ENCODE data around the gene NOTCH1. TPM values are rescaled to one million over a fixed set of nuclear protein-coding genes. Genes with fewer than 3 reads are reported as not detected.

NOTCH1 gene
- total and polyA plus RNA-seq, 2 of the 13 experiments (the other 11 are each of a cell fraction or from before 2014, with no cell fraction given): 0.09 to 0.35 TPM

- Histone ChIP-seq H4K20me1 (ENCODE audit: insufficient read depth, low read length) (no peaks in the 10 kb centered on the region; the same call in 1 of the 2 replicates), H3K4me1 (ENCODE audit: insufficient read depth, low read length) (no peaks in the 10 kb centered on the region), H3K4me2 (ENCODE audit: low read depth, low read length) (no peak overlapping the region), H3K27me3 (ENCODE audit: control insufficient read depth in 1 of 2, insufficient read depth in 2 of 2, low read length in 2 of 2) (peaks cover 41 to 94% of the 10 kb centered on the region in 2 experiments), H3K27ac (ENCODE audit: extremely low read length, insufficient read depth, low read length) (no peak overlapping the region), H3K9ac (ENCODE audit: insufficient read depth, low read depth, low read length) (no peak overlapping the region), H3K36me3 (replicated peaks in 1 of 2; ENCODE audit: control insufficient read depth in 1 of 2, insufficient read depth in 2 of 2, low read length in 2 of 2) (no peaks in the 10 kb centered on the region), H2AFZ (ENCODE audit: low read length) (no peak overlapping the region), H3K9me3 (ENCODE audit: low read length) (no peaks in the 10 kb centered on the region), H3K79me2 (ENCODE audit: insufficient read depth, low read length) (no peaks in the 10 kb centered on the region), H3K4me3 (replicated peaks in 1 of 3; ENCODE audit: insufficient read depth in 1 of 3, low read depth in 2 of 3, low read length in 3 of 3) (no peak overlapping the region)
- ChIA-PET CTCF (ENCODE audit: low intra/inter-chr PET ratio, low total read pairs) (no interaction called here), POLR2A (no interaction called here)
- no peak for ATAC-seq
- in situ Hi-C loops (cut with HindIII; ENCODE audit: extremely low pct_ligation_motif_present, low pct_unique_long_range_greater_than_20kb): no loop called here
- FAIRE-seq: no peak
- BruUV-seq (replicated peaks): no TSS peak
- WGBS (ENCODE audit: low lambda C conversion rate): 23% methylated on average over 9 of the region's 21 CpGs
- no peak for DNase-seq (ENCODE audit: low spot score)
- intact Hi-C loops (cut with micrococcal nuclease; ENCODE audit: unreplicated experiment): no loop called here
- TF ChIP-seq SALL1 (CRISPR knock-in tag; IDR thresholded peaks at IDR 0.05) (no peak), RELA (CRISPR knock-in tag; IDR thresholded peaks at IDR 0.05) (no peak), MTERF4 (CRISPR knock-in tag; IDR thresholded peaks at IDR 0.05) (no peak), ZNF512B (CRISPR knock-in tag; IDR thresholded peaks at IDR 0.05; ENCODE audit: borderline replicate concordance) (no peak), KLF15 (CRISPR knock-in tag; IDR thresholded peaks at IDR 0.05; ENCODE audit: borderline replicate concordance) (no peak), ZNF550 (CRISPR knock-in tag; IDR thresholded peaks at IDR 0.05; ENCODE audit: borderline replicate concordance) (no peak), ZNF772 (CRISPR knock-in tag; IDR thresholded peaks at IDR 0.05) (no peak), ZNF407 (CRISPR knock-in tag; IDR thresholded peaks at IDR 0.05; ENCODE audit: not compliant biosample characterization) (no peak), ZNF251 (CRISPR knock-in tag; IDR thresholded peaks at IDR 0.05) (no peak), CHCHD3 (CRISPR knock-in tag; IDR thresholded peaks at IDR 0.05) (no peak)
These were observed 43.0 kb upstream of the NOTCH1 start for GRCh38 chr9:136588663-136589464.
